Hematopoietic multipotent progenitor cell treated with erythropoietin and hydrocortisone succinate and interleukin-3 and kit ligand, for 17 days (in vitro differentiated cells): ENCODE results near the gene CRTAP.
"Not testable (repeated sequence)": the region's sequence is repeated elsewhere in the genome, so short reads cannot be mapped to it uniquely, and the experiment has no call there.

Experiments
- DNase-seq: peaks from one replicate; pipeline ENCODE4 v3.0.0-alpha.2; 2015; ENCODE audit warnings: low spot score

The CRTAP gene

GRCh38 chr3:33099701-33100100 is 14.1 kb upstream of the CRTAP start:
- no peak for DNase-seq

GRCh38 chr3:33100229-33100628 is 13.6 kb upstream of the CRTAP start:
- no peak for DNase-seq

GRCh38 chr3:33103034-33103433 is 10.8 kb upstream of the CRTAP start:
- no peak for DNase-seq

- DNase-seq = no peak
These were observed 10.3 kb upstream of the CRTAP start for GRCh38 chr3:33103480-33103879.

- no peak for DNase-seq
These were observed 9.0 kb upstream of the CRTAP start for GRCh38 chr3:33104803-33105202.

DNA sequence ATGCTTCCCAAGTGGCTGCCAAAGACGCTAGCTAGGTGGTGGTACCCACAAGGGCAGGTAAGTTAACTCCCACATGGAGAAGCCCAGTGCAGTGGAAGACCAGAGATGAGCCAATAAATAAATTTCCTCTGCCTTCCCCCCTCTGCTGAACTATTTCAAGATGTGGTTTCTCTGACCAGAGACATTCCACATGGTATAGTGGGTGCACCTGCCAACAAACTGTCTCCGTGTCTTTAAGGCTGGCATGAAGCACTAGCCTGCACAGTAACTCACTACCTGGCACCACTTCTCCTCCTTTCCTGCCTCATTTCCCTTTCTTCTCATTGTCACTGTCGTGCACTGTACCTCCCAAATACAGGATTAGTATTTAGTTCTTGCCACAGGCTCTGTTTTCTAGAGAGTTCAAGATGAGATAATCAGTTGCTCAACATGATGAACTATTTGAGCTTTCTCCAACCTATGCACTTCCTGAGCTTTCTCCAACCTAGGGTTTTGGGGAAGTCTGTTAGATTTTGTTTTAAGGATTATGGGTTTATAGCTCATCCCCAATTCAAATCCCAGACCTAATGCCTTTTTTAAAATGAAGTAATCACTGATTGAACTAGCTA is 8.4 kb upstream of the CRTAP start:
- DNase-seq = no peak

DNA sequence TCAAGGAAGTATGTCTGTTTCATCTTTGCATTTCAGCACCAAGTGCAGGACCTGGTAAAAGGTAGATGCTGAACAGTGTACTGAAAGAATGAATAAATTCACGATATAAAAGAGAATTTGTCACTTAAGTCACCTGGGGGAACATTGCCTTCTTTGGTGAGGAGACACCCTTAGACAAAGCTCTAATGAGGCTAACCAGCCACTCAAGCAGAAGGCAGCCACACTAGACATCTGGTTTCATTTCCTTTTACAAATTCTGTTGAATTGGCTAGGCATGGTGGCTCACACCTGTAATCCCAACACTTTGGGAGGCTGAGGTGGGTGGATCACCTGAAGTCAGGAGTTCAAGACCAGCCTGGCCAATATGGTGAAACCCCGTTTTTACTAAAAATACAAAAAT is 7.0 kb upstream of the CRTAP start:
- not testable (repeated sequence) for DNase-seq

- DNase-seq = no peak
These were observed 2.2 kb upstream of the CRTAP start for GRCh38 chr3:33111581-33111980.

GRCh38 chr3:33114622-33115023 is 809 bp downstream of the CRTAP start:
- no peak for DNase-seq

- DNase-seq = peak; percentile 48
These were observed 1.4 kb downstream of the CRTAP start for GRCh38 chr3:33115024-33115768.

GRCh38 chr3:33117461-33117860 is 3.6 kb downstream of the CRTAP start:
- no peak for DNase-seq

GRCh38 chr3:33119891-33120290 is 6.1 kb downstream of the CRTAP start:
- DNase-seq = no peak

DNA sequence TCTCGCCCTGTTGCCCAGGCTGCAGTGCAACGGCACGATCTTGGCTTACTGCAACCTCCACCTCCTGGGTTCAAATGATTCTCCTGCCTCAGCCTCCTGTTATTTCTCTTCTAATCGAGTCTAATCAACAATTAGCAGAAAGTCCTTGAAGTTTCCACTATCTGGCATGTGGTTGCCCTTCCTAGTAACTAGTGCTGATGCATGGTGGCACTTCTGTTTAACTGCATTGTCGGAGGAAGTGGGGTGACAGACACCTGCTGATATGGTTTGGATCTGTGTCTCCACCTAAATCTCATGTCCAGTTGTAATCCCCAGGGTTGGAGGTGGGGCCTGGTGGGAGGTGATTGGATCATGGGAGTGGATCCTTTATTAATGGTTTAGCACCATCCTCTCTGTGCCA is 9.2 kb downstream of the CRTAP start:
- no peak for DNase-seq

DNA sequence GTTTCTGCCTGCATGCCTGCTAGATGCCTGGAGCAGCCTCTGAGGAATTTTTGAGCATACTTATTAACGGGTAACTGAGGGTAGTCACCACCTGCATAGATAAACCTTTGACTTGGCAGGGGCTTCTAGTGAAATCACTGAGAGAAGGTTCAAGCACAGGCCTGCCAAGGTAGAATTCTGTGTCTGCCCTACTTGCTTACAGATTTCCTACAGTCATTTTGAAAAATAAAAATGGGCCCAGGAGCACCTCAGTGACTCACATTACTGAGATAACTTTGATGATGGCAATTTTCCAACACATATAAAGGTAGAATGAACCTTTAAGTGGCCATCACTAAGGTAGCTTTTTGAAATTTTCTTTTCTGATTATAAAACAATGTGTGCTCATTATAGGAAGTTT is 10.8 kb downstream of the CRTAP start:
- no peak for DNase-seq

DNA sequence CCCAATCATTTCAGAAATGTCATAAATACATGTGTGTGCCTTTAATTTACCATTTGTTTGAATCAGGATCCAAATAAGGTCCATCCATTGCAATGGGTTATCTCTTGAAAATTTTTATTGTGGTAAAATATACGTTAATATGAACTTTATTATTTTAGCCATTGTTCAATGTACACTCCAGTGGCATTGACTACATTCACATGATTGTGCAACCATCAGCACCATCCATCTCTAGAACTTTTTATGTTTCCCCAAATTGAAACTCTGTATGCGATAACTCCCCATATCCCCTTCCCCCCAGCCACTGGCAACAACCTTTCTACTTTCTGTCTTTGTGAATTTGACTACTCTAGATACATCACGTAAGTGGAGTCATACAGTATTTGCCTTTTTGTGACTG is 12.0 kb downstream of the CRTAP start:
- DNase-seq = no peak

- no peak for DNase-seq
These were observed 14.9 kb downstream of the CRTAP start for GRCh38 chr3:33128706-33129105.

- no peak for DNase-seq
These were observed 16.3 kb downstream of the CRTAP start for GRCh38 chr3:33130144-33130543.

- peak; percentile 70 for DNase-seq
These were observed 17.7 kb downstream of the CRTAP start for GRCh38 chr3:33131331-33132018.

DNA sequence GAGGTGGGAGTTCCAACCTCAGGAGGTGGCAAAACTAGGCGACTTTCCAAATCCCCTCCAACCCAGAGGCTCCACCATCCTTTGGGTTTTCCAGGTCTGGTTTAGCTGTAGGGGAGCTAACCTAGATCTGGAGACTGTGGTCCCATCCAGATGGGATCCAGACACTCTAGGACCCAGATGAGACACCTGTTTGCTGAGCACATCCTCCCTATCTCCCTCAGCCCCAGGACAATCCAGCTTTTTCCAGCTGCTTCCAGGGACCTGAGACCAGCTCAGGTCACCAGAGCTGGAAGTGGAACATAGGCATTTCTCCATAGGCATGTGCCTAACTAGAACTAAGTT is 18.2 kb downstream of the CRTAP start:
- no peak for DNase-seq

GRCh38 chr3:33134026-33134625 is 20.3 kb downstream of the CRTAP start:
- no peak for DNase-seq

- DNase-seq = no peak
These were observed 23.9 kb downstream of the CRTAP start for GRCh38 chr3:33137691-33138090.

- not testable (repeated sequence) for DNase-seq
These were observed 25.3 kb downstream of the CRTAP start for GRCh38 chr3:33139006-33139623.

DNA sequence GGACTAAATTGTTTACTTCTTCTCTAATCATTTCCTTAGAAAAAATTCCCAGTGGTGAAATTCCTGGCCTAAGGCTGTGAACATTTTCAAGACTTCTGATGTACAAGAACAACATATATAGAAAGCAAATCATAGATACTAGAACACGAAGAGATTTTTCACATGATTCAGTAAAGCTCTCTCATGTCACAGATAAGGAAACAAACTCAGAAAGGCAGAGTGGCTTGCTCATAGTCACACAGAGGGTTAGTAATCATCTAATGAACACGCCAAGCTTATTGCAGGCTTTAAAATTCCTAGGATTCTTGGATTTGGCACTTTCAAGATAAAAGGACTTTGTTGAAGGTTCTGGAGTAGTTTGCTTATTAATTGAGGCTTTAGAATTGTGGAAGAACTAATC is 26.2 kb downstream of the CRTAP start:
- DNase-seq = no peak
